Ecto neural progenitor cell (in vitro differentiated cells): ENCODE data around the gene ATL3.
"Not testable (repeated sequence)": the region's sequence is repeated elsewhere in the genome, so short reads cannot be mapped to it uniquely, and the experiment has no call there.

Source experiments
- DNase-seq: peaks from one replicate; pipeline ENCODE4 v3.0.0-alpha.2; 2018; ENCODE audit warnings: low spot score

ATL3 gene

GRCh38 chr11:63681321-63682065, 10.3 kb upstream of the ATL3 start, which contains the start of gene RTN3:
Gene RTN3, plus strand, starts transcription at chr11:63681500. Its CDS starts 137 bp downstream, at chr11:63681637.
- peak; percentile 100 for DNase-seq

- DNase-seq: no peak
Measured at GRCh38 chr11:63680834-63681320, 9.7 kb upstream of the ATL3 start.

- DNase-seq: no peak
Measured at GRCh38 chr11:63673579-63673978, 2.4 kb upstream of the ATL3 start.

- DNase-seq: no peak
Measured at GRCh38 chr11:63672936-63673539, 1.9 kb upstream of the ATL3 start.

- DNase-seq: no peak
Measured at GRCh38 chr11:63672156-63672463, 934 bp upstream of the ATL3 start.

DNA sequence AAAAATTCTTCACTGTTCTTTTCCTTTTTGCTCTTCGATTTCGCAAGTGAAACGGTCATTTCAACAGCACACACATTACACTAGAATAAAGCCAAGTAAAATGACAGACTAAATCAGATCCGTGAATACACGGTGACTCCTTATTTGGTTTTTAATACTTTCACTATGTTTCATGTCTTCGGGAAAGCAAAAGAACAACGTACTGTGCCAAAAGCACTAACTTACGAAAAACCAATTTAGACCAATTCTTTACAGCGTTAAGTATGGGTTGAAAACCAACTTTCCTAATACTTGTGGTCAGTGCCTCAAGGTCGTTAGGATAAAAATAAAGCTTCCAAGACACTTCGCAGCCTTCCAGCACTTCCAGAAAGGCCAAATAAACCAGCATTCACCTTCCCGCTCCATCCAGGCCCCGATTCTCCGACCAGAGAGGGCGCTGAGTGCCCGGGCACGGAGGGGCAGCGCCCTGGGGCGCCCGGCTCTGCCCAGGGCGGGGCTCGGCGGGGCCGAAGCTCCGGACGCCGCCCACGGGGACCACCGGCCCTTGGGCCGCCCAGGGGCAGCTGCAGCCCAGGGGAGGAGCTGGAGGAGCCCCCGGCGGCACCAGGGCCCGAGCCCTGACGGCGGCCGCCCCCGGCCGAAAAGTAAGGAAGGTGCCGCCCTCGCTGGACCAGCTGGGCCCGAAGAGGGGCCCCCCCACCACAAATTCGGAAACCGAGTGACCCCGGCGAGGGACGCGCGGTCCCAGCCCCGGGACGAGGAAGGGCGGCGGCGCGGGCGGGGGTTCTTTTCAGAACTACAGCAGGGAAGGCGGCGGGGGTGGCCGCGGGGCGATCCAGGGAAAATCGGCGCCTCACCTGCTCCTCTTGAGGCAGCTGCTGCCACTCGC, 499 bp downstream of the ATL3 start:
- peak; percentile 63 for DNase-seq

DNA sequence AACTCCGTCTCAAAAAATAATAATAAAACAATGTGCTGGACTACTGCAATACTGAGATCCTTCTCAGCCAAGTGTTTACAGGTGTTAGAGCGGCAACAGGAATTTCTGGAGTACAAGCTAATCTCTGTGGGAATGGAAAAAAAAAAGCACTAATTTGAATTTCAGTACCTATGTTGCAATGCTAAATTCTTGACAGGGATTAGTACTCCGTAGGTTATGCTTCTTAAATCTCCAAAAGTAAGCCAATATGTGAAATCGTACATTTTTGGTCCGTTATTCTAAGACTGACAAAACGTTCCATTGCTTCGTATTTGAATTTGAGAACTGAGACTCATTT, 1.1 kb downstream of the ATL3 start:
- no peak for DNase-seq

- DNase-seq: no peak
Measured at GRCh38 chr11:63667995-63668795, 3.0 kb downstream of the ATL3 start.

GRCh38 chr11:63666874-63667273, 4.3 kb downstream of the ATL3 start:
- no peak for DNase-seq

- DNase-seq: no peak
Measured at GRCh38 chr11:63663809-63664208, 7.4 kb downstream of the ATL3 start.

GRCh38 chr11:63660972-63661371, 10.2 kb downstream of the ATL3 start:
- DNase-seq: no peak

GRCh38 chr11:63652671-63653070, 18.5 kb downstream of the ATL3 start:
- DNase-seq: no peak

- DNase-seq: no peak
Measured at GRCh38 chr11:63643205-63643604, 28.0 kb downstream of the ATL3 start.

- no peak for DNase-seq
Measured at GRCh38 chr11:63641727-63642126, 29.4 kb downstream of the ATL3 start.

DNA sequence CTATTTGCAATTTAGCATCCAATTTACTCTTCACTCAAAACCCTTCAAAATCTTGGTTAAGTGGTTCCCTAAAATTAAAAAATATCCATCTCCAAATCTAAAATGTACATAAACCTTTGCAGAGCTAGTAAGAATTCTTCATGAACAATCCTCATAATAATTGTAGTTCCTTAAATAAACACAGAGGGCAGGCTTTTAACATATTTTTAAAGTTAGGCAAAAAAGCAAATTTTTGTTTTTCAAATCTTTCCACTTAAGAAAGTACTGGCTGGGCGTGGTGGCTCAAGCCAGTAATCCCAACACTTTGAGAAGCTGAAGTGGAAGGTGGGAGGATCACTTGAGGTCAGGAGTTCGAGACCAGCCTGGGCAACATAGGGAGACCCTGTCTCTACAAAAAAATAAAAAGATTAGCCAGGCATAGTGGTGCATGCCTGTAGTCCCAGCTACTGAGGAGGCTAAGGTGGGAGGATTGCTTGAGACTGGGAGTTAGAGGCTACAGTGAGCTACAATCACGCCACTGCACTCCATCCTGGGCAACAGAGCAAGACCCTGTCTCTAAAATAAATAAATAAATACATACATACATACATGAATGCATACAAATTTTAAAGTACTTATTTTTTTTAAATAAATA, 31.9 kb downstream of the ATL3 start:
- DNase-seq: no peak

- not testable (repeated sequence) for DNase-seq
Measured at GRCh38 chr11:63638436-63638835, 32.7 kb downstream of the ATL3 start.

DNA sequence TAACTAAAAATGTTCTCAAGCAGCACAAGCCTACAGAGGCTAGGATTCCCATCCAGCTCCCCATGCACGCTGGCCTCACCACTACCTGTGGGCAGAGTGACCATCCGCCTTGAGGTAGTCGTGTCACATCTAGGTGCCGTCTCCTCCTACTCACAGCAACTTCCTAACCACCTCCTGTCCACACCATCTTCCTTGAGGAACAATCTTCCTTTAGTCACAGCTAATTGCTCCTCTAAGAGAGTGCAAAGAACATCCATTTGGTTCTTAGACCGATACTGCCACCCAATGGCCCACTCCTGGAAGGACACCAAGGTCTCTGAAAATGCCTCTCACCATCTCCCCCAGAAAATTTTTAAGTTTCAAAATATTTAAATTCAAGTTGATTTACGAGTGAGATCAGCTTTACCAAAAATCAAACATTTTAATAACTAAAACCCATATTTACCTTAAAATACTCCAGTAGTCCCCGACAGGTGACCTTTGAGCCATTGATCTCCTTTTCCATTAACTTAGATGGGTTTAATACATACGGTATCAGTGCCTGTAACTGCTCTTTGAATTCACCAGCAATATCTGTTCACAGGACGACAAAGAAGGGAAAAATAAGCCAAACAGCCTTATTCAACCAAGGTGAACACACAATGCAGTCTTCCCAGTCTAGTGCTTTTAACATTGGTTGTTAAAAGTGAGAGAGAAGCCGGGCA, 35.3 kb downstream of the ATL3 start:
- DNase-seq: peak; percentile 60

GRCh38 chr11:63629426-63629825, 41.8 kb downstream of the ATL3 start:
- DNase-seq: no peak

- no peak for DNase-seq
Measured at GRCh38 chr11:63623513-63624140, 47.5 kb downstream of the ATL3 start.

GRCh38 chr11:63622323-63622722, 48.9 kb downstream of the ATL3 start:
- no peak for DNase-seq
